ENCODE results near the gene NEGR1.

The NEGR1 gene

GRCh38 chr1:71651214-71651613, 631.1 kb downstream of the NEGR1 start:
- no peaks in the 10 kb centered on the region for H3K27me3 Mint-ChIP-seq (ENCODE audit: low read depth)
- no peak overlapping the region for H3K27ac Mint-ChIP-seq
- no peaks in the 10 kb centered on the region for H3K4me1 Mint-ChIP-seq (ENCODE audit: low read depth)
- no peak for DNase-seq (ENCODE audit: low spot score)
- no peaks in the 10 kb centered on the region for H3K9me3 Mint-ChIP-seq
- no peaks in the 10 kb centered on the region for H3K36me3 Mint-ChIP-seq (ENCODE audit: low read depth)
- H3K4me3 Mint-ChIP-seq: no peak overlapping the region

DNA sequence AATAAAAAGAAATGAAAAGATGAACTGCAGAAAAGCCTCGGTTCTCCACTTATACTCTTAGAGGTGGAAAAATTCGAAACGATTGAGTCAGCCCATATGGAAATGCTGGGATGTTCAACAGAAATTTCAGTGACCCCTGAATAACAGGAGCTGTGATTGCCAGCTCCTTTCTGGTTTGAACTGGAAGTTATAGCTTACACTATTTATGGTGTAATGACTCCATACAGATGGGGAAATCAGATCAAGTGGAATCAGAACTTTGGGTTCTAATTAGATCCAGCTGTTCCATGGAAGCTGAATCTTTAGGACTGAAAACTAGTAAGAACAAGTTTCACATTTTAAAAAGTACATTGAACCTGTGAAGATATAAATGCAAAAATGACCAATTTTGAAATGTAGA, 632.2 kb downstream of the NEGR1 start:
- H3K4me1 Mint-ChIP-seq (ENCODE audit: low read depth): no peaks in the 10 kb centered on the region
- no peak overlapping the region for H3K27ac Mint-ChIP-seq
- H3K27me3 Mint-ChIP-seq (ENCODE audit: low read depth): no peaks in the 10 kb centered on the region
- H3K36me3 Mint-ChIP-seq (ENCODE audit: low read depth): no peaks in the 10 kb centered on the region
- H3K9me3 Mint-ChIP-seq: no peaks in the 10 kb centered on the region
- H3K4me3 Mint-ChIP-seq: no peak overlapping the region
- no peak for DNase-seq (ENCODE audit: low spot score)

DNA sequence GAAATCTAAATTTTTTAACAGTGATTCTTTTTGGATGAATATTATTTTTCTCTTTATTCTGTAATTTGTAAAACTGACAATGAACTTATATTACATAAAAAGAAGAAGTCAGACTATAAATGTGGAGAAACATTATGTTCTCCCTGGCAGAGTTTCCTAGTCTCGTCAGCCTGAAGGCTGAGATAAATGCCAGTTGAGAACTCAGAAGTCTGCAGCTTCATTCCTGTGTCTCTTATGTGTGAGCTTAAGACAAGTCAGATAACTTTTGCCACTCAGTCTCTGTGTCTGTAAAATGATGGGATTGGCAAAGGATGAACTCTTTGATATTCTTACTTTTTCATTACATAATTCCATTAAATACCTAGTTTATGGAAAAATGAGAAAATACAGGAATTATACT, 632.7 kb downstream of the NEGR1 start:
- Mint-ChIP-seq H3K4me1 (ENCODE audit: low read depth) (no peaks in the 10 kb centered on the region), H3K9me3 (no peaks in the 10 kb centered on the region), H3K27me3 (ENCODE audit: low read depth) (no peaks in the 10 kb centered on the region), H3K36me3 (ENCODE audit: low read depth) (no peaks in the 10 kb centered on the region), H3K4me3 (no peak overlapping the region), H3K27ac (no peak overlapping the region)
- DNase-seq (ENCODE audit: low spot score): no peak

DNA sequence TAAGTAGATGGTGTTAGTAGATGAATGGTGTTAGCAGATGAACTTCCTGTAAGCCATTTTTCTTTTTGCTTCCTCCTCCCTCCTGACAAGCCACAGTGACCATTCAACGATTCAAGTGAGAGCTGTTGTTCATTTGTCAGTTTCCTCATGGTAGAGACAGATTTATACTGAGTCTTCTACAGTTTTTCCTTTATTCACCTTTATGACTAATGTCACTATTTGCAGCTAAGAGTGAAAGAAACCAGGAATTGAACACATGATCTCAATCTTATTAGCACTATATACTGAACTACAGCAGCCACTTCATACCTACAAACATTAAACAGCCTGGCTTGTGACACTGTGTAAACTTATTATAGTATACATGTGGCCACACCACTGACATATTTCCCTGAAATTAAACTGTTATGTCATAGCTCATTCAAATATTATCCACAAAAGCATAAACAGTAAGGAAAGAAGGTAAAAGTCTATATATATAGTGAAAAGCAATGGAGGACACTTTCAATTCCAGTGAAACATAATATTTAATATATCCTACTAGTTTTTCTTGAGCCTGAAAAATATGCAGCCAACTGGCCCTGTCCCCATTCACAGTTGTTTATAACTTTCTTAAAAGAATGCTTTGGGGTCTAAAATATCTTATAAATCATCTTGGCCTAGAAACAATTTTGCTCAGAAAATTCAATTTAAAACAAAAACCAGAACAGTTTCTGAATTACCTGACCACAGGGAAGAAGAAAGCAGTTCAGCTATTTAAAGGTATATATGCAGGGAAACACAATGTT, 634.6 kb downstream of the NEGR1 start:
- no peaks in the 10 kb centered on the region for H3K9me3 Mint-ChIP-seq
- H3K4me1 Mint-ChIP-seq (ENCODE audit: low read depth): no peaks in the 10 kb centered on the region
- no peak for DNase-seq (ENCODE audit: low spot score)
- H3K27me3 Mint-ChIP-seq (ENCODE audit: low read depth): no peaks in the 10 kb centered on the region
- no peaks in the 10 kb centered on the region for H3K36me3 Mint-ChIP-seq (ENCODE audit: low read depth)
- no peak overlapping the region for H3K4me3 Mint-ChIP-seq
- H3K27ac Mint-ChIP-seq: no peak overlapping the region

DNA sequence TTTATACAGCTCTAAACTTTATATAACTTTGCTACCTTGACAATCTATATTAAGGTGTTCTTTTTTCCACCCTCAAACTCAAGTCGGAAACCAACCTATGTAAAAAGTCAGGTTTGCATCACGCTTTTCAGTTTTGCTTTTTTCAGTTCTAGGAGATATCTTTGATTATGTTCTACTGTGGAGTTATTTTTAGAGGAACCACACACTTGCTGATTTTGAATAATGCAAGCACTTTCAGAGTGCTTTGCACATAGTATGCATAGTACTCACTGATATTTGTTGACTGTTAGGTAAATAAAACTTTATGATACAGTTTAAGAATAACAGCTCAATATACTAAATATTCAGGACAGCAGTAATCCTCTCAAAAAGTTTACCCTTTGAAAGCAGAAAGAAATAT, 637.3 kb downstream of the NEGR1 start:
- no peaks in the 10 kb centered on the region for H3K36me3 Mint-ChIP-seq (ENCODE audit: low read depth)
- no peak overlapping the region for H3K27ac Mint-ChIP-seq
- no peaks in the 10 kb centered on the region for H3K27me3 Mint-ChIP-seq (ENCODE audit: low read depth)
- DNase-seq (ENCODE audit: low spot score): no peak
- no peak overlapping the region for H3K4me3 Mint-ChIP-seq
- no peaks in the 10 kb centered on the region for H3K4me1 Mint-ChIP-seq (ENCODE audit: low read depth)
- H3K9me3 Mint-ChIP-seq: no peaks in the 10 kb centered on the region

GRCh38 chr1:71641903-71642302, 640.4 kb downstream of the NEGR1 start:
- H3K36me3 Mint-ChIP-seq (ENCODE audit: low read depth): no peaks in the 10 kb centered on the region
- no peaks in the 10 kb centered on the region for H3K9me3 Mint-ChIP-seq
- no peaks in the 10 kb centered on the region for H3K27me3 Mint-ChIP-seq (ENCODE audit: low read depth)
- no peaks in the 10 kb centered on the region for H3K4me1 Mint-ChIP-seq (ENCODE audit: low read depth)
- no peak overlapping the region for H3K4me3 Mint-ChIP-seq
- DNase-seq (ENCODE audit: low spot score): no peak
- H3K27ac Mint-ChIP-seq: no peak overlapping the region

- Mint-ChIP-seq H3K4me3 (no peak overlapping the region), H3K4me1 (ENCODE audit: low read depth) (no peaks in the 10 kb centered on the region), H3K9me3 (no peaks in the 10 kb centered on the region), H3K27ac (no peak overlapping the region), H3K27me3 (ENCODE audit: low read depth) (no peaks in the 10 kb centered on the region), H3K36me3 (ENCODE audit: low read depth) (no peaks in the 10 kb centered on the region)
- DNase-seq (ENCODE audit: low spot score): no peak
These were observed 641.3 kb downstream of the NEGR1 start for GRCh38 chr1:71640998-71641397.

DNA sequence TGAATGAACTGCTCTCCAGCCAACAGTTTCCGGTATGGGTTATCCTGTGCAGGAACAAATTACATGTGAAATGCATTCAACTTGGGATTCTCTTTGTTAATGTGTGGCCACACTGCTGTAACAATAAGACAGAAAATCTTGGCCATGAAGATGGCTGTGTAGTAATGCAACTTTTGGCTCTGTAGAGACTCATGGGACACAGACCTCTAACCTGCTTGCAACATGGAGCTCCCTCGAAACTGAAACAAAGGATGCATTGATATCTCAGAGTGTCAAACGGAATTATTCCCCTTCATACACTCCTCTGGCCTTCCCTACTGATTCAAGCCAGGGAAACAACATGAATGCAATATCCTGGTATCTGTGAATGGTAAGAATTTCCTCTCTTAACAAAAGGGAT, 642.2 kb downstream of the NEGR1 start:
- no peak for DNase-seq (ENCODE audit: low spot score)
- no peaks in the 10 kb centered on the region for H3K36me3 Mint-ChIP-seq (ENCODE audit: low read depth)
- no peaks in the 10 kb centered on the region for H3K27me3 Mint-ChIP-seq (ENCODE audit: low read depth)
- no peaks in the 10 kb centered on the region for H3K9me3 Mint-ChIP-seq
- no peaks in the 10 kb centered on the region for H3K4me1 Mint-ChIP-seq (ENCODE audit: low read depth)
- no peak overlapping the region for H3K27ac Mint-ChIP-seq
- H3K4me3 Mint-ChIP-seq: no peak overlapping the region

GRCh38 chr1:71638081-71638766, 644.1 kb downstream of the NEGR1 start:
- no peak for DNase-seq (ENCODE audit: low spot score)
- Mint-ChIP-seq H3K4me3 (no peak overlapping the region), H3K36me3 (ENCODE audit: low read depth) (no peaks in the 10 kb centered on the region), H3K4me1 (ENCODE audit: low read depth) (no peaks in the 10 kb centered on the region), H3K27ac (no peak overlapping the region), H3K9me3 (no peaks in the 10 kb centered on the region), H3K27me3 (ENCODE audit: low read depth) (no peaks in the 10 kb centered on the region)

GRCh38 chr1:71635568-71635967, 646.8 kb downstream of the NEGR1 start:
- no peak for DNase-seq (ENCODE audit: low spot score)
- H3K36me3 Mint-ChIP-seq (ENCODE audit: low read depth): no peaks in the 10 kb centered on the region
- no peak overlapping the region for H3K4me3 Mint-ChIP-seq
- H3K4me1 Mint-ChIP-seq (ENCODE audit: low read depth): no peaks in the 10 kb centered on the region
- no peak overlapping the region for H3K27ac Mint-ChIP-seq
- no peaks in the 10 kb centered on the region for H3K27me3 Mint-ChIP-seq (ENCODE audit: low read depth)
- H3K9me3 Mint-ChIP-seq: no peaks in the 10 kb centered on the region

DNA sequence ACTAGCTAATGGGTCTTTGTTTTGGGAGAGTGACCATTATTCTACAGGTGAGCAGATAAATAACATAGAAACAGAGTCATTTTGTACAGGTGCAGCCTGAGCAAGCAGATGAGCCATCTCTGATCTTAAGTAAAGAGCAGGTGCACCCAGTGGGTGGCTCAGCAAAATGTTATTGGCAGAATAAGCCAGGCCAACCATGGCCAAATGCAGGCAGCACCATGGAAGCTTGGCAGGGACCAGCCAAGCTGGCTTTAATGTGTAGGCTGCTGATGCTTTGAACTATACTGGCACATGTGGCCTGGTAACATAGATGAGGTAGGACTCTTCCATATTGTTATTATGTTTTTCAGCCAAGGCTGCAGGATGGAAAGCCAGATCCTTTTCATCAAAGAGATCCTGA, 648.2 kb downstream of the NEGR1 start:
- Mint-ChIP-seq H3K4me1 (ENCODE audit: low read depth) (no peaks in the 10 kb centered on the region), H3K4me3 (no peak overlapping the region), H3K9me3 (no peaks in the 10 kb centered on the region), H3K27me3 (ENCODE audit: low read depth) (no peaks in the 10 kb centered on the region), H3K36me3 (ENCODE audit: low read depth) (no peaks in the 10 kb centered on the region), H3K27ac (no peak overlapping the region)
- DNase-seq (ENCODE audit: low spot score): no peak

GRCh38 chr1:71630073-71630472, 652.3 kb downstream of the NEGR1 start:
- no peaks in the 10 kb centered on the region for H3K4me1 Mint-ChIP-seq (ENCODE audit: low read depth)
- no peak overlapping the region for H3K4me3 Mint-ChIP-seq
- DNase-seq (ENCODE audit: low spot score): no peak
- H3K9me3 Mint-ChIP-seq: no peaks in the 10 kb centered on the region
- H3K27ac Mint-ChIP-seq: no peak overlapping the region
- H3K27me3 Mint-ChIP-seq (ENCODE audit: low read depth): no peaks in the 10 kb centered on the region
- H3K36me3 Mint-ChIP-seq (ENCODE audit: low read depth): no peaks in the 10 kb centered on the region

GRCh38 chr1:71625004-71625403, 657.3 kb downstream of the NEGR1 start:
- DNase-seq (ENCODE audit: low spot score): no peak
- Mint-ChIP-seq H3K27ac (no peak overlapping the region), H3K4me1 (ENCODE audit: low read depth) (no peaks in the 10 kb centered on the region), H3K9me3 (peaks cover 6% of the 10 kb centered on the region), H3K36me3 (ENCODE audit: low read depth) (no peaks in the 10 kb centered on the region), H3K4me3 (no peak overlapping the region), H3K27me3 (ENCODE audit: low read depth) (no peaks in the 10 kb centered on the region)

- Mint-ChIP-seq H3K4me1 (ENCODE audit: low read depth) (no peaks in the 10 kb centered on the region), H3K27ac (no peak overlapping the region), H3K9me3 (peaks cover 6% of the 10 kb centered on the region), H3K27me3 (ENCODE audit: low read depth) (no peaks in the 10 kb centered on the region), H3K36me3 (ENCODE audit: low read depth) (no peaks in the 10 kb centered on the region), H3K4me3 (no peak overlapping the region)
- no peak for DNase-seq (ENCODE audit: low spot score)
These were observed 658.5 kb downstream of the NEGR1 start for GRCh38 chr1:71623888-71624287.

- no peaks in the 10 kb centered on the region for H3K27me3 Mint-ChIP-seq (ENCODE audit: low read depth)
- no peak overlapping the region for H3K4me3 Mint-ChIP-seq
- H3K36me3 Mint-ChIP-seq (ENCODE audit: low read depth): no peaks in the 10 kb centered on the region
- no peaks in the 10 kb centered on the region for H3K4me1 Mint-ChIP-seq (ENCODE audit: low read depth)
- H3K9me3 Mint-ChIP-seq: peaks cover 6% of the 10 kb centered on the region
- no peak for DNase-seq (ENCODE audit: low spot score)
- H3K27ac Mint-ChIP-seq: no peak overlapping the region
These were observed 660.6 kb downstream of the NEGR1 start for GRCh38 chr1:71621785-71622184.
